GM12872 (cell line): ENCODE measurements around the gene PHAX.

ENCODE experiments used
- TF ChIP-seq, protein P1 (sequence below): IDR thresholded peaks from 3 replicates; pipeline ENCODE4 v1.5.1; 2011; ENCODE audit warnings: low read depth, mild to moderate bottlenecking, low read length, moderate library complexity; ENCODE audit not compliant: insufficient read depth

PHAX gene

GRCh38 chr5:126635585-126635984 is 34.8 kb downstream of the PHAX start:
- TF ChIP-seq, protein P1, sequence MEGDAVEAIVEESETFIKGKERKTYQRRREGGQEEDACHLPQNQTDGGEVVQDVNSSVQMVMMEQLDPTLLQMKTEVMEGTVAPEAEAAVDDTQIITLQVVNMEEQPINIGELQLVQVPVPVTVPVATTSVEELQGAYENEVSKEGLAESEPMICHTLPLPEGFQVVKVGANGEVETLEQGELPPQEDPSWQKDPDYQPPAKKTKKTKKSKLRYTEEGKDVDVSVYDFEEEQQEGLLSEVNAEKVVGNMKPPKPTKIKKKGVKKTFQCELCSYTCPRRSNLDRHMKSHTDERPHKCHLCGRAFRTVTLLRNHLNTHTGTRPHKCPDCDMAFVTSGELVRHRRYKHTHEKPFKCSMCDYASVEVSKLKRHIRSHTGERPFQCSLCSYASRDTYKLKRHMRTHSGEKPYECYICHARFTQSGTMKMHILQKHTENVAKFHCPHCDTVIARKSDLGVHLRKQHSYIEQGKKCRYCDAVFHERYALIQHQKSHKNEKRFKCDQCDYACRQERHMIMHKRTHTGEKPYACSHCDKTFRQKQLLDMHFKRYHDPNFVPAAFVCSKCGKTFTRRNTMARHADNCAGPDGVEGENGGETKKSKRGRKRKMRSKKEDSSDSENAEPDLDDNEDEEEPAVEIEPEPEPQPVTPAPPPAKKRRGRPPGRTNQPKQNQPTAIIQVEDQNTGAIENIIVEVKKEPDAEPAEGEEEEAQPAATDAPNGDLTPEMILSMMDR = no peak

- TF ChIP-seq, protein P1 = no peak
Observed at GRCh38 chr5:126636956-126637355, 36.2 kb downstream of the PHAX start.

GRCh38 chr5:126640866-126641265 is 40.1 kb downstream of the PHAX start:
- TF ChIP-seq, protein P1 = no peak

GRCh38 chr5:126641387-126641786 is 40.6 kb downstream of the PHAX start:
- TF ChIP-seq, protein P1 = no peak

- TF ChIP-seq, protein P1 = no peak
Observed at GRCh38 chr5:126645132-126645531, 44.4 kb downstream of the PHAX start.

- TF ChIP-seq, protein P1 = no peak
Observed at GRCh38 chr5:126647071-126647470, 46.3 kb downstream of the PHAX start.

DNA sequence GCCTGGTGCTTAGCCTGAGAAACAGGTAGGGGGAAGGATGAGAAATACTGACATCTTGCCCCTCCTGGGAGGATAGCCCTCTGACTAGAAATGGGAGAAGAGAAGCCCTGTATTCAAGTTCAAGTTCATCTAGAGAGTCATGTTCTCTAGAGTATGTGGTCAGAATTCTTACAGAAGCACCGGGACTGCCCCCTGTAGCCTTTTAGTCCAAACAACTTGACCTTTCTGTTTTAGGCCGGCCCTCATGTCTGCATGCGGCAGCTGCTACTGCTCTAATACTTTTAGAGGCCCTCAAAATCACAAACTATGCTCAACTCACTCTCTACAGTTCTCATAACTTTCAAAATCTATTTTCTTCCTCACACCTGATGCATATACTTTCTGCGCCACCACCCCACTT is 47.7 kb downstream of the PHAX start:
- TF ChIP-seq, protein P1 = no peak

DNA sequence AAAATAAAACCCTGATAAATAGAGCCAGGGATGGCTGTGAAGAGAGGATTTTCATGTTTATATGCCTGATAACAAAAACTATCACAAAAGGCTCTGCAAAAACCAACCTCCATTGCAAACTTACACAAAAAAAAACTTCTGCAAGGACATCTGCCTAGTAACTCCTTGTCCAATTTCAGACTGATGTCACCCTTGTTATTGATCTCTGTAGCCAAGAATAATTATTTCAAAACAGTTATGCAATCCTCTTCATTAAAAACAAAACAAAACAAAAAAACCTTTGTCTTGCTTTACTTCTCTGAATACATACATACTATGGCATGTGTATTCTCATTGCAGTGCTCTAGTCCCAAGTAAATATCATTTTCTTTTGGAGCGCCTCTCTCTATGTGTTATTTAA is 49.7 kb downstream of the PHAX start:
- TF ChIP-seq, protein P1 = no peak
